Measurements from ENCODE around the gene KCNK16.
A peak's percentile ranks its signal among the peaks of the same experiment; 100 is the strongest.

The KCNK16 gene

DNA sequence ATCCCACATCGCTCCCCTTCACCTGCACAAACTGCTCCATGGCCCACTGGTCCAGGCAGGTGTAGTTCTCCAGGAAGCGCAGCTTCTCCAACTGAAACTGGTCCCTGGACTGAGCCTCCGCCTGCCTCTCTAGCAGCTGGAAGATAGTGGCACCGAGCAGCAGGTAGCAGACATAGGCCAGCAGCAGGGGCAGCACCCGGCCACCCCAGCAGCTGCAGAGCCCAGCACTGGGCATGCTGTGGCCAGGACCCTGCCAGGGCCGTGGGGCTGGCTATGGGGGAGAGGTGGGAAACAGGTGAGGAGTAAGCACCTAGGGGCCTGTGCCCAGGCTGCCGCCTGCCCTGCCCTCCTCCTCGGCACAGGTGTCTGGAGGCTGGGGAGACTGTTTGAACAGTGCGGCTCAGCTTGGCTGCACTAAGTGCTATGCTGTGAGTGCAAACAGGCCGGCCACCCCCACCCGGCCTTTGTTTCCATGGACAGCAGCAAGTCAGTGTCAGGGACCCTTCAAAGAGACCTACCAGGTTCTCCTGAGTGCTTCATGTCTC is at the start of gene KCNK16:
Gene KCNK16, minus strand, starts transcription at position 397 of the 545 bp plus-strand sequence. Its CDS starts 162 bp downstream, at position 235.
- DNase-seq, result no peak

DNA sequence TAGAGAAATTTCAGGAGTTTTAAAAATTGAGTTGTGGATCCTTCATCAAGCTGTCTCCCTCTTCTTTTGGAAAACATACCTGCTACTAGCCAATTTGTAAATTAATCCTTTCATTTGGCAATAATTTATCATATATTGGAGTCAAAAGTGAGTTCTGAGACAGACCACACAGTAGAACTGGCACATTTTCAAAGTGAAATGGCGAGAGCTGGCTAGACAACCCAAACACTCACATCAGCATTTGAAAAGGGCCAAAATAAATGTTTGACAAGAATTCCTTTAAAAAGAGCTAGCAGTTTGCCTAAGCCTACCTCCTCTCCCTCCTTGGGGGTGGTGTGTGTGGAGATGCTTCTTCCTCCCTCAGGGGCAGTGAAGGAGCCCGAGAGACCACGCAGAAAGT is 47.9 kb upstream of the KCNK16 start:
- no peak for DNase-seq

GRCh38 chr6:39369987-39370386 is 47.5 kb upstream of the KCNK16 start:
- no peak for DNase-seq

DNA sequence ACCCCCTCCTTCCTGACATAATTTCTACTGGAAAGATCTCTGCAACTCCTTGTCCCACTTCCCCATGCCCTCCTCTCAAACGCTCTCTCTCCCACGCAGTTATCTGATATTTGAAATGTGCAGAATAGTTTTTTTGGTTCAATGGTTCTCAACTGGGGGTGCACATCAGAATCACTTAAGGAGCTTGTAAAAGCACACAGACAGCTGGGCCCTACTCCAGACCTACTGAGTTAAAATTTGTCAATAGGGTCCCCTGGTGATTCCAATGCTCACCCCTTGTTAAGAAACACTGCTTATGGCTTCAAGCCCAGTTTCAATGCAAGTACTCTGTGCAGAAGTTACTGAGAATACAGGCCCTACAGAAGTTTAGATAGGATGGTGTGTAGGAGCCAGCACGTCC is 45.2 kb upstream of the KCNK16 start:
- DNase-seq, result no peak

DNA sequence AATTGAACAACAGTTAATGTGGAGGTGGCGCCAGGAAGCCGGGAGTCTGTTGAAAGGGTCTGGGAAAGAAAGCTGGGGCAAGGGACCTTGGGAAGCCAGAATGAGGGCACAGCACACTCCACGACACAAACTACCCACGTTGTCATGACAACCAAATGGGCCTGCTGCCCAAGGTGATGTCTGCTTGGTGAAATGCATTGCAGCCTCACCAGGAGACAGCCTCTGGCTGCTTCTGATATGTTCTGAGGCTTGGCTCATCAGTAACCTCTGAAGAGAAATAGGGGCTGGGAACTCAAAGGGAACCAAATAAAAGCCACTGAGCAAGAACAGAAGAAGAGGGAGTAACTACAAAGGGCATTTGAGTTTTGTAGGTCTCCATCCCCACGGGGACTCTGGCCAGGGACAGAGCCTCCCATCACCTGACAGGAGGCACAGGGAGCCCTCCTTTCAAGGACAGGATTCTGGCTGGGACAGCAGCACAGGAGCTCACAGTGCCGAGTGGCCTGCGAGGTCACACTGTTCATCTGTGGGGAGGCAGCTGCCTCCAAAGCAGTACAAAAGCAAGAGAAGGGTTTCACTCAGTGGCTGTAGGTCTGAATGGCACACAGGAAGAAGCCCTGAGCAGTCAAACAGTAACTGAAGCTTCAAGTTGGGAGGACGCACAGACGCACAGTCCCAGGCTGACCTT is 44.6 kb upstream of the KCNK16 start:
- DNase-seq, result peak; percentile 51

GRCh38 chr6:39365281-39366074 is 43.0 kb upstream of the KCNK16 start:
- DNase-seq, result no peak

- no peak for DNase-seq
These were observed 40.8 kb upstream of the KCNK16 start for GRCh38 chr6:39363280-39363679.

DNA sequence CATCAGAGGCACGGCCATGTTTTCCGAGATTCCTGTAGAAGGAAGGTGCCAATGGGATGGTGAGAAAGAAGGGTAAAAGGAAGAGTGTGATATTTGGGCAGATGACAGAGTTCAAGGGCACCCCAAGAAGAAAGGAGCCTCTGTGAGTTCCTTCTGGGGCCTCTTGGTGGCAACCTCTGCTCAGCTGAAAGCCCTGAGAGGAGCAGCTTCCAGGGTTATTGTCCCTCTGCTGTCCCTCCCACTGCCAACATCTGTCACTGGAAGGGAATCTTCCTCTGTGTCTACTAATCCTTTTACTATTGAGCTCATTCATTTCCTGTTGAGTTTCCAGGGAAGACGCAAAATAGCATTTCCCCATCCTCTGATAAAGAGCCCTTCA is 40.0 kb upstream of the KCNK16 start:
- no peak for DNase-seq

DNA sequence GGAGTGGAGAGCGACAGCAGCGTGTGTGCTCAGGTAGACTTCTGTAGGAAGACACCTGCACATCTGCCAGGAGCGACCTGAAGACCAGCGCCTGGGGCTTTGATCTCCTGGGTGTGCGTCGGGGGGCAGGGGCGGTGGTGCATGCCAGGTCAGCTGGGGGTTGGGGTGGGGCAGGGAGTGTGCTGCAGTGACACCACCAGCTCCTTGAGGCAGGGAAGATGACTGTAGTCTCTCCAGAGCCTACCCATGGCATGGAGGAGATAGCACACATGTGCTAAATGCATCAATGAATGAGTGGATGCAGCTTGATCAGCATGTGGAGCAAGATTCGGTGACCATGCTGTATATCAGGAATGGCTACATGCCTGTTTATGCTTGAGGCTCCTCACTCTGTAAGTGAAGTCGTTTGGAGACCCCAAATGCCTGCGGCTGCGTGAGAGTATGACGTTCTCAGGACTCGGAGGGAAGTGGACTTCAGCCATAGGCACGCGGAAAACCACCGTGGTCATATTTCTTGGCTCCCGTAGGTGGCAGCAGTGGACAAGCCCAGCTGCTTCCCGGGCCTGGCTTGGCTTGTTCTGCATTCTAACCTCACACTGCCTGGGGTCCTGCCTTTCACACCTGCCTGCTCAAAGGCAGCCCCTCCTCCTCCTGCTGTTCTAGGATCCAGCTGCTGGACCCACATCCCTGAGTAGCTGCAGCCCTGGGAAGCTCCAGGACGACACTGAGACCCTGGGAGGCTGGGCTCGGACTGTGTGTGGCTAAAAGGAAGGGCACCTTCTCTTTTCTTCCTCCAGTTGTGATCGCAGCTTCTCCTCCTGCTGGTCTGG is 39.4 kb upstream of the KCNK16 start:
- peak; percentile 88 for DNase-seq

- DNase-seq, result no peak
These were observed 37.9 kb upstream of the KCNK16 start for GRCh38 chr6:39360378-39360777.

- no peak for DNase-seq
These were observed 35.6 kb upstream of the KCNK16 start for GRCh38 chr6:39357998-39358686.

- DNase-seq, result no peak
These were observed 31.3 kb upstream of the KCNK16 start for GRCh38 chr6:39353698-39354315.

DNA sequence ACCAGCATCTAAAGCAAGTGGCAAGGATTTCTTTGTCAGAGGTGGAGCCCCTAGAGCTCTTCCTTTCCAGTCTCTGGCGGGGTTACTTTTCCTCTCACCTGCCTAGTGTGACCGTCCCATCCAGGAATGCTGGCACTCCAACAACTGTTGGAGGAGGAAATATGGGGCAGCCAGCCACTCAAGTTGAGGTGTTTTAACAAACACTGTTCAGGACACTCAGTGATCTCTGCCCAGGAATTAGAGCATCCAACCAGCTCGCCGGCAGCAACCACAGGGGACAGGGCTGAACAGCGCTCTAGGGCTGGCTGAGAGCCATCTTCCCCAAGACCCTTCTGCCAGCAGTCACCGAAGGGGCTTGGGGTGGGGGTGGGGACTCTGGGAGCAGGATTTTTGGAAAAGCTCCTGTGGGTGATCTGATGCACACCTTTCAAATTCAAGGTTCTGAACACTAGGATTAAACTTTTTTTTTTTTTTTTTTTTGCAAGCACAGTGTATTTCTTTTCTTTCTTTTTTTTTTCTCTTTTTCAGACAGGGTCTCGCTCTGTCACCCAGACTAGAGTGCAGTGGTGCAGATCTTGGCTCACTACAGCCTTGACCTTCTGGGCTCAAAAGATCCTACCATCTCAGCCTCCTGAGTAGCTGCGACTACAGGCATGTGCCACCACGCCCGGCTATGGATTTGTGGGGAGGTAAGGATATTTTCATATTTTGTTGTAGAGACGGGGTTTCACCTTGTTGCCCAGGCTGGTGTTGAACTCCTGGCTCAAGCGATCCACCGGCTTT is 28.4 kb upstream of the KCNK16 start:
- DNase-seq, result no peak

GRCh38 chr6:39348740-39349139 is 26.2 kb upstream of the KCNK16 start:
- no peak for DNase-seq

DNA sequence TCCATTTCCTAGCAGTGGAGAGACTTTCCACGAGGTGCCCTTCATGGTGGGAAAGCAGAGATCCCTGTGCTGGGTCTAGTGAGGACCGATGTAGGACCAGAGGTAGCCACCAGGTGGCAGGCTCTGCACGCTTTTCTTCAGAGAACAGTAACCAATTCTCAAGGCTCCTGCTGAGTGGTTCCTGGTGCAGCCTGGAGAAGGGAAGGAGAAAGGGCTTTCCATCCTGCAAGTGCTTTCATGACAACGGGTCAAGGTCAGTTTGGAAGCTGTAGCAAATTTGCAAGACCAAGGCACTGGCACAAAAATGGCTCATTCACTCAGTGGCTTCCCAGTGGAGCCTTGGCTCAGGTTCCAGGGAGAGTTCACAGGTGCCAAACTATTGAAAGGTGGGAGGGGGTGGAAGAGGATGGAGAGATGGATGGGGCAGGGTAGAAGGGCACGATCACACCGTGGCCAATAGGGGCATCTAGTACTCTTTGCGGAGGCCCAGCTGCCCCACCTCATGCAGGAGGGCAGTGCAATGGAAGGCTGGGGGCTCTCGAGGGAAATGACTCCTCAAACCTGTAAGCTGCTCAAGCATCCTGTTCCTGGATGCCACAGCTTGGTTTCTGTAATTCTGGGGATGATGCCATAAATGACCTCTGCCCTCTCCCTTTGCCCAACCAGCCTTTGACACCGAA is 25.5 kb upstream of the KCNK16 start:
- DNase-seq, result peak; percentile 76

DNA sequence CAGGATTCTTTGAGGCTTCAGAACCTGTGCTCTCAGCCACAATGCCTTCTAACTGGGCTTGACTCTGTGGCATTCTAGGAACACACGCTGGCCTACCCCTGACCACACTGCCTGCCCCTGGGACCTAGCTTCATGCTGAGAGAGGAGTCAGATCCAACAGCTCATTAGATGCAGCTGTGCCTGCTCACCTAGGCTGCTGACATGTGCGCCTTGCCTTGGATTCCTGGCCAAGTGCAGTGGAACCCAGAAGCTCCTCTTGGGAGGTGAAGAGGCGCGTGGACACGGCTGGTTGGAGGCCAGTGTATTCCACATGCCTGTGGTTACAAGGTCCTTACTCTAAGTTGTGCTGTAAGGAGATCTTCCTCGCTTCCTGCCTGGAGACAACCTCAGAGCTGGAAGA is 24.7 kb upstream of the KCNK16 start:
- no peak for DNase-seq

DNA sequence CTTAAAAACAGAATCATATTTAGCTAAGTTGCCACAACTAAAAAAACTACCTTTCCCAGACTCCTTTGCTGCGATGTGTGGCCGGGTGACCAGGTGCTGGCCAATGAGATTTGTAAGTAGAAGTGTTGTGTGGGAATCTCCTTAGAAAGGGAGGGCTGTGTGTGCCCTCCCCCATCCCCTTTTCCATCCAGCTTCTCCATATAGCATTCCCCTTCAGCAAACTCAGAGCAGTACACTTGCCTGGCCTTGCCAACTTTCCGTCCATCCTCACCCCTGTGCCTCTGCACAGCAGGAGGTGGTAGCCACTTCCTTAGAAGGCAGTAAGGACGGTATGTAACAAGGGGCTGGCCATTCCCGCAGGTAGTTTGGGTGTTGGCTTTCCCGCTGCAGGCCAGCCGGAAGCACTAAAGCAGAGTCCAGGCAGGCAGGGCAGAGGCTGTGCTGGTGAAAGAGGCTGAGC is 22.3 kb upstream of the KCNK16 start:
- DNase-seq, result no peak

DNA sequence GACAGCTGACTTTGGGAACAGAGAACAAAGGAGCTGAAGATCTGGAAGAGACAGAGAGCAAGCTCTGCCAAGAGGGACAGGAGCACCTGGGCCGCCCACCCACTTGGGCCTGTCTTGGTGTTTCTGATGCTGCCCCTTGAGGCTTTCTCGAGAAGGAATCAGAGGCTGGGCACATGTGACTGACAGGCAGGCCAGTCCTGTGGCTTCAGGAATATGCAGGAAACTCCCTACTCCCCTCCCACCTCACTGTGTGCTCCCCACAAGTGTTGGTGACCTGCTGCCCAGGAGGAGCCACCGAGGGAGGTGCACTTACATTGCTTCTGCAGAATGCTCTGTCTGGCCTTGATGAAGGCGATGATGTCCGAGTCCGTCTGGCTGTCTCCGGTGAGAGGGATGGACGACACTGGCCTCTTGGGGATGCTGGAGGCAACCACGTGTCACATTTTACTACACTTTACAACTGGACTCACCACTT is 20.9 kb upstream of the KCNK16 start:
- no peak for DNase-seq

DNA sequence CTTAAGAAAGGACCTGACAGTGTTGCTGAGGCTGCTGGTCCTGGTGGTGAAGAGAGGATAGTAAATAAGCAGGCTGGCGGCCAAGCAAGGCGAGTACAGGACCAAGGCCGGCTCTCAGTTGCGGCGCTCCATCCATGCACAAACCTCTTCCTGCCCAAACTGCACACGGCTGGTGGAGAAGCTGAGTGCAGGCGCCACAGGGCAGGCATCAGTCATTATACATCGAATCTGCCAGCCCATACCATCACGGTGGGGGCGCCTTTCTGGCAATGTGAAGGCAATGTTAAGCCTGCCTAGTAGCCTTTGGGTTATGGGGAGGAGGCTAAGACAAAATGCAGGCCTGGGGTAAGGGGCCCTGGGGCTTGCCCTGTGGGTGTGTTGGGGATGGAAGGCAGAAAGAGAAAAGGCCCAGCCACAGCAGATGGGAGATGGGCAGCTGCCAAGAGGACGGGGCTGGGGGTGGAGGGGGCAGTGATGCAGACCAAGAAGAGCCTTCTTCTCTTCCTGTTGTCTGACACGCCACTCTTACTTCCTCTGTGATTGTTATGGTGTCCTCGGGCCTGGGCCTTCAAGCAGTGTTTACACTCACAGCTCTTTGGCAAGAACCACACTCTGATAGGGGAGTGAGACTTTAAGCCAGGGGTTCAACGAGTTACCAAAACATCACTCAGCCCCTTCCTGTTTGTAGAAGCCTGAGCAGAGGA is 20.3 kb upstream of the KCNK16 start:
- no peak for DNase-seq

DNA sequence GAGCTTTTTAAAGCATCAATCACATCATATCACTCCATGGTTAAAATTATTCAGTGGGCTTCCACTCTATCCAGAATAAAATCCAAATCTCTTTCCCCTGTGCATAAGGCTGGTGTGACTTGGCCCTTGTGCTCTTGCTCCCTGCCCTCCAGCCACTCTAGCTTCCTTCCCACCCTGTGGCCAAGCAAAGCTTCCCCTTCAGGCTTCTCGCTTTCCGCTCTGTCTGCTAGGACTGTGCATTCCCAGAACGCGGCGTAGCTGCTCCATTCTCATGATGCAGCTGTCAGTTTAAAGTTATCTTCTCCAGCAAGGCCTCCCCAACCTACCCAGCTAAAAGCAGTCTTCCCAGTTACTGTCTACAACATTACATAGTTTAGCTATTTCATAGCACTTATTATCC is 19.4 kb upstream of the KCNK16 start:
- no peak for DNase-seq
